ENCODE measurements around the gene SCLY.

SCLY gene

DNA sequence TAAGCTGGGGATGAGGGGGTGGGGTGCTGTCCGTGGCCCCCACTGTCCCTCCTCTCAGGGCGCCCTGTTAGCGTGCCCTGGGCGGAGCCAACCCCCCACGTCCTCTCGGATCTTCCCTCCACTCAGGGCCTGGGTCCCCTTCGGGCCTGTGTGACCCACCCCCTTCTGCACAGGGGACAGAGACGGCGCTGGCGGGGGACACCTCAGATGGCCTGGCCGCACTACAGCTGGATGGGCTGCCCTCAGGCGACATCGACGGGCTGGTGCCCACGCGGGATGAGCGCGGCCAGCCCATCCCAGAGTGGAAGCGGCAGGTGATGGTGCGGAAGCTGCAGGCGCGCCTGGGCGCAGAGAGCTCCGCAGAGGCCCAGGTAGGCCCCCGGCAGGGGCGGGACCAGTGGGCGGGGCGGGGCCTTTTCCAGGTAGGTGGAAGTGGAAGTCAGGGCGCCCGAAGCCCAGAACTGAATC lies 67.8 kb downstream of the SCLY start:
- no peak for DNase-seq

DNA sequence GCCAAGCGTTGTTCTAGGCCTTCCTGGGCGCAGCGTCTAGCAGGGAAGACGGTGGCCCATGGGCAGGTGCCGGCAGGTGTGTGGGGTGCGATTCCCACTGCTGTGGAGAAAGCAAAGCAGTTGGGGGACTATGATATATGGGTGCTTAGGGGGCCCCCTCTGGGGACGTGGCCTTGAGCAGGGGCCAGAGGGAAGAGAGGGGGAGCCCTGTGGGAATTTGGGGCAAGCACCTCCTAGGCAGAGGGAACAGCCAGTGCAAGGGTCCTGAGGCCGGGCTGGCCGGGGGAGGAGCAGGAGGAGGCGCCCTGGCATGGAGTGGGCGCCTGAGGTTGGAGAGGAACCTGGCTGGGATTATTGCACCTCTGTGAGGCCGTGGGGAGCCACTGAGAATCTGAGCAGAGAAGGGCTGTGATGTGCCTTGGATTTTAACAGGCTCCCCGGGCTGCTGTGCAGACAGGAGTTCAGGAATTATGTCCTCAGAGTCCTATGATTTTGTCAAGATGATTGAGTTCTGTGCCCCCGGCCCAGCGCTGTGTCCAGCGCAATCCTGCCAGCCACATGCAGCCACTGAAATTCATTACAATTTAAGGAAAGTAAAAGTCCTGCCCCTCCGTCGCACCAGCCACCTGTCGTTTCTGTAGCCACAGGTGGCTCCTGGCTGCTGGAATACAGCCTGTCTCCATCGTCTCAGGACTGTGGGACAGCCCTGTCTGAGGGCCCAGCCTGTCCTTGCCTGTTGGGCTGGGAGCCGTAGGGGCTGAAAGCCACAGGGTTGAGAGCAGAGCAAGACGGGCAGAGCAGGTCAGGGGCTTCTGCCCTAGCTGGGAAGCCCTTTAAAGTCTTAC lies 68.6 kb downstream of the SCLY start:
- no peak for DNase-seq

DNA sequence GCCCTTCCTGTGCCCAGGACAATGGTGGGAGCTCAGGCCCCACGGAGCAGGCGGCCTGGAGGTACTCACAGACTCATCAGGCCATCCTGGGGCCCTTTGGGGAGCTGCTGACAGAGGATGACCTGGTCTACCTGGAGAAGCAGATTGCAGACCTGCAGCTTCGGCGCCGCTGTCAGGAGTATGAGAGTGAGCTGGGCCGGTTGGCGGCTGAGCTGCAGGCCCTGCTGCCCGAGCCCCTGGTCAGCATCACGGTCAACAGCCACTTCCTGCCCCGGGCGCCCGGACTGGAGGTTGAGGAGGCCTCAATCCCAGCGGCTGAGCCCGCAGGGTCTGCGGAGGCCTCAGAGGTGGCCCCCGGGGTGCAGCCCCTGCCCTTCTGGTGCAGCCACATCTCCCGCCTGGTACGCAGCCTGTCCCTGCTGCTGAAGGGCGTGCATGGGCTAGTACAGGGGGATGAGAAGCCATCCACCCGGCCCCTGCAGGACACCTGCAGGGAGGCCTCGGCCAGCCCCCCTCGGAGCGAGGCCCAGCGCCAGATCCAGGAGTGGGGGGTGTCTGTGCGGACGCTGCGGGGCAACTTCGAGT lies 69.4 kb downstream of the SCLY start:
- no peak for DNase-seq

DNA sequence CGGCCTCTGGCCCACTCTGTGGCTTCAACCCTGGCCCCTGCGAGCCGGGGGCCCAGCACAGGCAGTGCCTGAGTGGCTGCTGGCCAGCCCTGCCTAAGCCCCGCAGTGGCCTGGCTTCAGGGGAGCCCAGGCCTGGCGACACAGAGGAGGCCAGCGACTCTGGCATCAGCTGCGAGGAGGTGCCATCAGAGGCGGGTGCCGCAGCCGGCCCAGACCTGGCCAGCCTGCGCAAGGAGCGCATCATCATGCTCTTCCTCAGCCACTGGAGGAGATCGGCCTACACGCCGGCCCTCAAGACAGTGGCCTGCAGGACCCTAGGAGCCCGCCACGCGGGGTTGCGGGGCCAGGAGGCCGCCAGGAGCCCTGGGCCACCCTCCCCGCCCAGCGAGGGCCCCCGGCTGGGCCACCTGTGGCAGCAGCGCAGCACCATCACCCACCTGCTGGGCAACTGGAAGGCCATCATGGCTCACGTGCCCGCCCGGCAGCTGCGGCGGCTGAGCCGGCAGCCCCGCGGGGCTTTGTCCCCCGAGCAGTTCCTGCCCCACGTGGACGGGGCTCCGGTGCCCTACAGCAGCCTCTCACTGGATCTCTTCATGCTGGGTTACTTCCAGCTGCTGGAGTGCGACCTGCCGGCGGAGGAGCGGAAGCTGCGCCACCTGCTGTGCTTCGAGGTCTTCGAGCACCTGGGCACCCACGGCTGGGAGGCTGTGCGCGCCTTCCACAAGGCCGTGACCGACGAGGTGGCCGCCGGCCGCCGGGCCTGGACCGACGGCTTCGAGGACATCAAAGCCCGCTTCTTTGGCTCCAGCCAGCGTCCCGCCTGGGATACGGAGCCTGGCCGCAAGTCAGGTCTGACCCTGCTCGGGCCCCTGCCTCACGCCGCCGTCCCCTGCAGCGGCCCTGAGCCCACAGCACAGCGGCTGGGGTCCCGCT lies 70.2 kb downstream of the SCLY start:
- DNase-seq: no peak

DNA sequence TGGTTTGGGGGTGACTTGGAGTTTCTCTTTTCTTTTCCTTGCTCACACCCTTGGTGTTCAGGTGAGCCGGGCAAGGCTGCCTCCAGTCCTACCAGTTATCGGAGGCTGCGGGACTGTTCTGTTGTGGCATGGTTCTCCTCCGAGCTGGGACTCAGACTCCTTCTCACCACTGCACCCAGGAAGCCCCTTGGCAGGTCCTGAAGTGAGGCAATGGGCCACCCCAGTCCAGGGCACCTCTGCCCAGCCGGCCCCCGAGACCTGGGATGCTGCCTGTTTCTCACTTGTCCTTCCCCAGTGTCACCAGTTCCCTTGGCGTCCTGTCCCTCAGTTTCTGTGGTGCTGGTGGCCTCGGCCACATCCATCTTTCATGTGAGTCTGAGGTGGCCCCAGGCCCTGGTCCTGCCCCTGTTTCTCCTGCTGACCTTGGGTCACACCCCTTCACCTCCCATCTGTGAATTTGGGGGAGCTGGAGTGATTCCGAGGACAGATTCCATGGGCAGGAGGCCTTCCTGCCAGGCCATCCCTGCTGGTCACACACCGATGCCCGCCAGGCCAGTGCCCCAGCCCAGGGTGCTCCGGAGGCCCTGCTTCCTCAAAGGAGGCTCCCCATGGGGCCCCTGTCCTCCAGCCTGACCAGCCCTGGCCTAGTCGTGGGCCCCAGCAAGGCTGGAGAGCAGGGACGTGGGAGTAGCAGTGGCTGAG lies 71.1 kb downstream of the SCLY start:
- DNase-seq: no peak

DNA sequence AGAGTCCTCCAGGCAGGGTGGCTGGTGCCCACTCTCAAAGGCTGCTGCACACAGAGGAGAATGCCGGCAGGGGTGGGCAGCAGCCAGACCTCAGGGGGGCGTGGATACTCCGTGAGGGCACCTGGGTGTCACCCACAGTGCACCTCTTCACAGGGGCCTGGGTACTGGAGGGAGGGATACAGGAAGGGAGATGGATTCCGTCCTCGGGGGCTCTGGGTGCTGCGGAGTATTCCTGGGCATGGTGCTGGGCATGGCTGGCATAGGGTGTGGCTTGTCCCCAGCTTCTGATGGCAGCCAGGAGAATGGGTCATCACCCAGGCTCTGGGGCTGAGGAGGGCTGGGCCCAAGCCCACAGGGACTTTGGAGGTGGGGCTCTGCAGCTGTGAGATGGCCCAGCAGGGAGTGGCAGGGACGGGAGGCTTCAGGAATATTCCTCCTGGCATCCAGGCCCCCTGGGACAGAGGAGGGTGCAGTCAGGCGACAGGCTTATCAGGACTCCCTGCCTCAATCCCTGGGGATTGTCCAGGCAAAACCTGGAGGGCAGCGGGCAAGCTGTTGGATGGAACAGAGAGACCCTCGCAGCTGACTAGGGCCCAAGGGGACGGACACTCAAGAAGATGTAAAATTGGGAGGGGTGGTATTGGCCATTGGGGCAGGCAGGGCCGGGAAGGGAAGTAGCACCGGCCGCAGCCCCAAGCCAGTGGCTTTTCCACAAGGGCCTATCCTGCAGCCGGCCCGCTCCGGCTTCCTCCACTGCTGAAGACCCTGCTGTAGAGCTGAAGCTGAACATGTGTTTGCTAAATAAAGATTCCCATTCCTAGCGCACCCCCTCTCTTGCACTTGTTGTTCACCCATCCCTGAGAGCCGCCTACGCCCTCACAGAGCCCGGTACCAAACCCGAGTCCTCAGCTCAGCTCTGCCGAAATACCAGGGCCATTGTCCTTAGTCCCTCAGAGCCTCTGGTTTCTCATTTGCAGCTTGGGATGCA lies 72.0 kb downstream of the SCLY start:
- no peak for DNase-seq

DNA sequence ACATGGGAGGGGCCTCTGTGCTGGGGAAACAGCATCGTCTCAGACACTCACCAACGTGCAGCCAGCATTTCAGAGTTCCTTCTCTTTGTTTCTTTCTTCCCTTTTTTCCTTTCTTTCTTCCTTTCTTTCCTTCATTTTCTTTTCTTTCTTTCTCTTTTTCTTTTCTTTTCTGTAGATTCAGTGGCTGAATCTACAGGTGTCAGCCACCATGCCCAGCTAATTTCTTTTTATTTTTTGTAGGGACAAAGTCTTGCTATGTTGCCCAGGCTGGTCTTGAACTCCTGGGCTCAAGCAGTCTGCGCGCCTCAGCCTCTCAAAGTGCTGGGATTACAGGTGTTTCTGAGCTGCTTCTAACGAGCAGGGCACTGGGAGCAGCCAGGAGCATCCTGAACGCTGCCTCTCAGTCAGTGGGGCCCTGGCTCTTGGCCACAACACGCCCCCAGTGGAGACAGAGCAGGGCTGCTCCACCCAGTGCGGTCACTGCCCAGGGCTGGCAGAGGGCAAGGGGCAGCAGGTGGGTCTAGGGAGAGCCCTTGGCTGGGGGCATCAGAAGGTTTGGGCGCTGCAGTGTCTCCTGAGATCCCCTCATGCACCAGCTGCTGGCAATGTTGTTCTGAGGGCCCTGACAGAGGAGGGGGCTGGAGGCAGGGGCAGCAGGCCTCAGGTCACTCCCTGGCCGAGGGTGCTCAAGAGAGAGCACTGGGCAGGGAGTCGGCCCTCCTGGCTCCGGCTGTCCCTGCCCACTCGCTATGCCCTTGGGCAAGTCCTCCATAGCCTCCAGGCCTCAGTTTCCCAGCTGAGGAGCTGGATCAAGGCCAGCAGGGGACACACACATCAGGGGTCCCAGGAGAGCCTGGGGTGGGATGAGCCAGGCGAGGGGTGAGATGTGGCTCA lies 72.9 kb downstream of the SCLY start:
- DNase-seq: no peak

DNA sequence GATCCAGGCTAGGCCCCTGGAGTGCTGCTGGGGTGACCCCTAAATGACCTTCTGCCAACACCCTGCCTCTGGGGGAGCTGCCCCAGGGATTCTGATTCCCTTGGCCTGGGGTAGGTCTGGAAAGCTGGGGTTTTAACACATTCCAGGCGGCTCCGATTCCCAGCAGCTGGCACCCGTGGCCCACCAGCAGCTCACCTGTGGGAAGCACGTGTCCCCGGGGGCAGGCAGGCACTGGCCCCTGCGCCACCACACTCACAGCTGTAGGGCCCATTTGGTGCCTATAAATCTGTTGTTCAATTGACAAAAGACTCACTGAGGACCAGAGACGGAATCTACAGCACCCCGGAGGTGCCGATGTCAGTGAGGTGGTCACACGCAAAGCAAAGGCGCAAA lies 73.6 kb downstream of the SCLY start:
- DNase-seq: no peak

DNA sequence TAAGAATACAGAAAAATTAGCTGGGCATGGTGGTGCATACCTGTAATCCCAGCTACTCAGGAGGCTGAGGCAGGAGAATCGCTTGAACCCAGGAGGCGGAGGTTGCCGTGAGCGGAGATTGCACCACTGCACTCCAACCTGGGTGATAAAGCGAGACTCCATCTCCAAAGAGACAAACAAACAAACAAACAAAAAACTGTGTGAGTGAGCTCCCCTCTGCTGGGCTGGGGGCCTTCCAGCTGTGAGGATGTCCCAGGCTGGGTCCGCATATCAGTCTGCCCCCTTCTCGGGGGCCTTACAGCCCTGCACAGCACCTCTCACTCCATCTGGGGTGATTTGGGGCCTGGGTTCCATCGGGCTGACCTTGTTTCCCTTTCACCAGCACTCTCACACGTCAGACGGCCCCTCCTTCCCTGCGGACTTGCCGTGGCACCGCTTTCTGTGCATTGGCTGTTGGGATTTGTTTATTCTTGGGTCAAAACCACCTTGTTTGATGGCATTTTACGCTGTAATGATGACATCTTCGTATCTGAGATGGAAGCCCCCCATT lies 74.9 kb downstream of the SCLY start:
- DNase-seq: no peak

DNA sequence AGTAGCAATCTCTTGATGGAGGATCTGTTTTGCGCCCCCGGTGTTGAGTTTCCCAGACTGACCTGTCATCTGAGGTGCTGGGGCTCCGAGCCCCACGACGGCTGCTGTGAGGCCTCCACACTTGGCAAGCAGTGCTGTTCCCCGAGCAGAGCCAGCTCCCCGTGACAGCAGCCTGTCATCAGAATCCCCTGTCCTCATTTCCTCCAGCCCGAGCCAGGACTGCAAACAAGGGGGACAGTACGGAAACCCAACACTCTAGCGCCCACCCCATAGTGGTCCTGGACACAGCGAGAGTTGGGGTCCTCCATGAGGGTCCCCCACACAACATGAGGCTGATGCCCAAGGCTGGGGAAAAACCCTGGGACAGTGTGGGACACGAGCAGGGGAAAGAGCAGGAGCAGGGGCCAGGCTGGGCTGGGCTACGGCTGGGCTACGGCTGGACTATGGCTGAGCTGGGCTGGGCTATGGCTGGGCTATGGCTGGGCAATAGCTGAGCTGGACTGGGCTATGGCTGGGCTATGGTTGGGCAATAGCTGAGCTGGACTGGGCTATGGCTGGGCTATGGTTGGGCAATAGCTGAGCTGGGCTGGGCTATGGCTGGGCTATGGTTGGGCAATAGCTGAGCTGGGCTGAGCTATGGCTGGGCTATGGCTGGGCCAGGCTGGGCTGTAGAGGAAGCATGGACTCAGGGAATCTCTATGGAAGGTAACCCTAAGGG lies 76.2 kb downstream of the SCLY start:
- no peak for DNase-seq

DNA sequence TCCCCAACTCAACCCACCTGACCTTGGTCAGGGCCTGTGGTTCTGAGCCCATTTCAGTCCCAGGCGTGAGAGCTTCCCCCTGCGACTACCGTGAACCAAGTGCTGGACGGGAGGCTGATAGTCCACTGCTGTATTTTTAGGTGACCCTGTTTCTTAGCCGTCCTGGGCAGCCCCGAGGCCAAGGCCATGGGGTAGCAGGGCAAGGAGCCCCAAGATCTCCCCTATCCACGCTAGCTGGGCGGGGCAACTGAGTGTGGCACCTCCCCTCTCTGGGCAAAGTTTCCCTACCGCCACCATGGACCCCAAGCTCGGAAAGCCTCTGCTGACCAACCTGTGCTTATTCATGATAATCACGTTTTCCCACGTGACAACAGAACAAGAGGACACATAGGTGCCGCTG lies 77.1 kb downstream of the SCLY start:
- no peak for DNase-seq

DNA sequence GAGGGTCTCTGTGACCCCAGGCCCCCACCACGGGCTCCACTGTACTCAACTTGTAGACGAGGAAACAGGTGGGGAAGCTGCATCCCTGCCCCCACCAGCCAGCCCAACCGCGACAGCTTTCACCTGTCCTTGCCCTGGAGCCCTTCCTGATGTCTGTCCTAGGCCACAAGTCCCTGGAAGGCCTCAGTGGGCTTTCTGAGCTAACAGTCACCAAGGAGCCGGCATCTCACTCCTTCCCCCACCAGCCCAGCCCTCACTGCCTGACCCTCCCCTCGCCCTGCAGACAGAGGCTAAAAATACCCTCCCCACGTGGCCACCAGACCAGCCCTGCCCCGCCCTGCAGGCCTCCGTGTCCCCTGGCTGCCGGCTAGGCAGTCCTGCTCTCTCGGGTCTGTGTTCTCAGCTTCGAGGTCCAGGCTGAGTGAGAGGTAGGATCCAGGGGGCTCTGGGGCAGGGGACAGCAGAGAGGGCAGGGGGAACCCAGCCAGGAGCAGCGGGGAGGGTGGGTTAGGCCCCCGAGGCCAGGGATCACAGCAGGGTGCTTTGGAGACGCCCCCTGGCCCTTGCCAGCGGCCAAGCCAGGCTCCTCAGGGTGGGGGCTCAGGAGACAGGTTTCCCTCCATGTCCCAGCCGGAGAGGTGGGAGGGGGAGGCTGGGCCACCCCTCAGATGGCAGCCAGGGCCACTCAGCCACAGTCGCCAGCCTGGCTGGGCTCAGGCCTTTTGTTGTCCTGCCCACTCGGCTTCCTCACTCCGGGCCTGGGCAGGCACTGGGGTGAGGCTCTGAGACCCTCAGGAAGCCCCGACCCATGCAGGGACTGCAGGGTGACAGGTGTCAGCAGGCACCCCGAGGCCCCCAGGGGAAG lies 77.8 kb downstream of the SCLY start, which contains the start of gene KLHL30:
KLHL30 (plus strand) TSS at position 338 of the 865 bp plus-strand sequence. CDS start 2,087 bp downstream, outside the sequence.
- DNase-seq: no peak

DNA sequence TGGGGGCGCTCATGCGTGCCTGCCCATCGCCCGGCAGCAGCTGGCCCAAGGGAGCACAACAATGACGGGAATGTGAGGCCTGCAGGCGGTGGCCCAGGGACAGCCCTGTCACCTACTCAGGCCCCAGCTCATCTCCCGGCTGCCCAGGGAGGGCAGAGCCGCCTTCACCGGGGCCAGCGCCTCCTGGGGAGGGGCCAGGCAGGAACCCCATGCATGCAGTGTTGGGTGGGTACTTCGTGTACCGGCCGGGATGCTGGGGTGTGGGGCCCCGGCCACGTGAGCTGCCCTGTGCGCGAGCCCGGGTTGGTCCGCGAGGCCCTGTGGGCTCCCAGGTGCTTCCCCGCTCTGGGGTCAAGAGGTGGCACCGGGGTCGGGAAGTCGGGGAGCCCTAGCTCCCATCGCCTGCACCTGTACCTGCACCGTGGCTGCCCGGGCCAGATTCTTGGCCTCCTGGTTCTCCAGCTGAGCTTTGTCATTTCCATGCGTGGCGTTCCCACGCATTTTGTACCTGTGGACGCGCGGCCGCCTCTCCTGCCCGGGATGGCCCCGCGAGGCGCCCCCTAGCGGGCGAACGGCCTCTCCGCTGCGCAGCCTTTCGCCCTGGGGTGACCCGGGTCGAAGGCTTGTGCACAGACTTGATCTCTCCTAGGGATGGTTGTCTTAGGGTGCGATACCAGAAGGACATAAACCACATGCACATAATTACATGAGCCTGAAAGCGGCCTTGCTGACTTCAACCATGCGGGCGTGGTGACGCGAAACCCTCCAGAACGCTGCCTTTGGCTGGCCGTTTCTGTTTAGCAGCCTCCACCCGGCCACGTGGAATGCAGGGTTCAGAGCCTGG lies 78.6 kb downstream of the SCLY start:
- no peak for DNase-seq

DNA sequence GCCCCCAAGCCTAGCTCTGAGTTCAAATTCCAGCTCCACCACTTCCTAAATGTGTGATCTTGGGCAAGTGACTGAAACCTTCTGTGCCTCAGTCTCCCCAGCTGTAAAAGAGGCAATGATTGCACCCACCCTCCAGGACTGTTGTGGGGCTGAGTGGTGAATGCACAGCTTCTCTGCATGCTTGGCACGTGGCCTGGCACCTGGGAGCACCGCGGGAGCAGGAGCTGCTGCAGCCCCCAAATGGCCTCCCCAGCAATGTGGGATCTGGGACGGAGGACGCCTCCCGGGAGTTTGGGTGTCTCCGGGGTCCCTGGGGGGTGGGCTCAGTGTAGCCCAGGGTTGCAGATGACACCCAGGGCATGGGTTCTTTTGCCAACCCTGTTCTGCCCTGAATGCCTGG lies 79.2 kb downstream of the SCLY start:
- DNase-seq: no peak

DNA sequence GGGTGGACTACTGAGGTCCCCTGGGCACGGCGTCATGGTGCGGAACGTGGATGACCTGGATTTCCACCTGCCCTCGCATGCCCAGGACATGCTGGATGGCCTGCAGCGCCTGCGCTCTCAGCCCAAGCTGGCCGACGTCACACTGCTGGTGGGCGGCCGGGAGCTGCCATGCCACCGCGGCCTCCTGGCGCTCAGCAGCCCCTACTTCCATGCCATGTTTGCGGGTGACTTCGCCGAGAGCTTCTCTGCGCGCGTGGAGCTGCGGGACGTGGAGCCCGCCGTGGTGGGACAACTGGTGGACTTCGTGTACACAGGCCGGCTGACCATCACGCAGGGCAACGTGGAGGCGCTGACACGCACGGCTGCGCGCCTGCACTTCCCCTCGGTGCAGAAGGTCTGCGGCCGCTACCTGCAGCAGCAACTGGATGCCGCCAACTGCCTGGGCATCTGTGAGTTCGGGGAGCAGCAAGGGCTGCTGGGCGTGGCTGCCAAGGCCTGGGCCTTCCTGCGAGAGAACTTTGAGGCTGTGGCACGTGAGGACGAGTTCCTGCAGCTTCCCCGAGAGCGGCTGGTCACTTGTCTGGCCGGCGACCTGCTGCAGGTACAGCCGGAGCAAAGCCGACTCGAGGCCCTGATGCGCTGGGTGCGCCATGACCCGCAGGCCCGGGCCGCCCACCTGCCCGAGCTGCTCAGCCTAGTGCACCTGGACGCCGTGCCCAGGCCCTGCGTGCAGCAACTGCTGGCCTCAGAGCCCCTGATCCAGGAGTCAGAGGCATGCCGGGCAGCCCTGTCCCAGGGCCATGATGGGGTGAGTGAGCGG lies 80.1 kb downstream of the SCLY start:
- DNase-seq: no peak

DNA sequence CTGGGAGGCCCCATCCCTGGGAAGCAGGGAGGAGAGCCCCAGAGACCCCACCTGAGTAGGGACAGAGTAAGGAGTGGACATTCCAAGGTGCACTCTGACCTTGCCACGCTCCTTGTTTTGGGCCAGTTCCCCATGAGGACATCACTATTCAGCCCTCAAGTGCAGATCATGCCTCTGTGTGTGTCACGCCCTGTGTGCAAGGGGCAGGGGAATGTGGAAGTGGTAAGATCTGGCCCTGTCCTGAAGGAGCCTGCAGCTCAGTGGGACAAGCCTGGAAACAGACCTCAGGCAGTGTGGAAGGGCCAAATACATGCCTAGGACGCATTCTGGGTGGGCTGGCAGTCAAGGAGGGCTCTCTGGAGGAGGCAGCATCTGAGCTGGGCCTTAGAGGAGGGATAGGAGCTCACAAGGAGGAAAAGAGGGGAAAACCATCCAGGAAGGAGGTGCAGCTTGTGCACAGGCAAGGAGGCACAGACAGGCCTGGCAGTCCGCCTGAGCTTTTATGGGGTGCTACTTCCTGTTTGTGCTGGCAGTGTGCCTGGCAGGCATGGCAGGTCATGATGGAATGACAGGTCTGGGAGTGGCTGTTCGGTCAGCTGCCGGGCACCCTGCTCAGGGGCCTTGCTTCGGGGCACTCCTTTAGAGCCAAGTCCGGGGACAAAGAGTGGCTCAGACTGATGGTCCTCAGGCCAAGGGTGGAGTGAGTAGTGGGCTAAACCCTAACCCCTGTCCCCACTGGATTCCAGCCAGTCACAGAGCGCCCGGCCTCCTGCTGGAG lies 80.9 kb downstream of the SCLY start:
- no peak for DNase-seq

Data from NCI-H524 treated with DMSO at 0.1 percent for 48 hours (cell line).